ENCODE measurements around the gene FAM222B. TPM values are rescaled to one million over a fixed set of nuclear protein-coding genes. Genes with fewer than 3 reads are reported as not detected.

The FAM222B gene
- total and polyA plus RNA-seq, 8 donors = 16.5 to 25.4 (median 19.6) TPM

DNA sequence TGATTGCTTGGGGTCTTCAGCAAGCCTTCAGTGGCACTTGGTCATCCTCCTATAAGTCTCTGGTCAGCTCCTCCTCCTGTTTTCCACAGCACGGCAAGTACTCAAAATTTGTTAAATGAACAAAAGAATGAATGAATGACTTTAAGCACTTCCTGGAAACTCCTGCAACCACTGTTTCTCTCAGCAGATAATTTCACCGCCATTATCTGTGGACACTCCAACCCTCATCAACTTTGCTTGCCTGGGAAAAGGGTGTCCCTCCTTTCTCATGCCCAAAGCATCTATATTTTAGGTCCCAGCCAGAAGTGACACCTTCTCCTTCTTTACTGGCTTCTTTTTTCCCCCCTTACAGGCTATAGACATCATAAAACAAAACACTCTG is 135.3 kb downstream of the FAM222B start:
- intact Hi-C loops (cut with DNase I) = no loop called here
- Histone ChIP-seq H3K27me3 (no peaks in the 10 kb centered on the region), H3K4me3 (no peak overlapping the region), H3K9me3 (no peaks in the 10 kb centered on the region), H3K4me1 (peaks cover 5 to 17% of the 10 kb centered on the region in 2 donors), H3K27ac (no peak overlapping the region), H3K36me3 (peaks cover 0 to 33% of the 10 kb centered on the region in 2 donors)
- DNase-seq (no peak), ATAC-seq (no peak)
- TF ChIP-seq CTCF (IDR thresholded peaks at IDR 0.05) = no peak

DNA sequence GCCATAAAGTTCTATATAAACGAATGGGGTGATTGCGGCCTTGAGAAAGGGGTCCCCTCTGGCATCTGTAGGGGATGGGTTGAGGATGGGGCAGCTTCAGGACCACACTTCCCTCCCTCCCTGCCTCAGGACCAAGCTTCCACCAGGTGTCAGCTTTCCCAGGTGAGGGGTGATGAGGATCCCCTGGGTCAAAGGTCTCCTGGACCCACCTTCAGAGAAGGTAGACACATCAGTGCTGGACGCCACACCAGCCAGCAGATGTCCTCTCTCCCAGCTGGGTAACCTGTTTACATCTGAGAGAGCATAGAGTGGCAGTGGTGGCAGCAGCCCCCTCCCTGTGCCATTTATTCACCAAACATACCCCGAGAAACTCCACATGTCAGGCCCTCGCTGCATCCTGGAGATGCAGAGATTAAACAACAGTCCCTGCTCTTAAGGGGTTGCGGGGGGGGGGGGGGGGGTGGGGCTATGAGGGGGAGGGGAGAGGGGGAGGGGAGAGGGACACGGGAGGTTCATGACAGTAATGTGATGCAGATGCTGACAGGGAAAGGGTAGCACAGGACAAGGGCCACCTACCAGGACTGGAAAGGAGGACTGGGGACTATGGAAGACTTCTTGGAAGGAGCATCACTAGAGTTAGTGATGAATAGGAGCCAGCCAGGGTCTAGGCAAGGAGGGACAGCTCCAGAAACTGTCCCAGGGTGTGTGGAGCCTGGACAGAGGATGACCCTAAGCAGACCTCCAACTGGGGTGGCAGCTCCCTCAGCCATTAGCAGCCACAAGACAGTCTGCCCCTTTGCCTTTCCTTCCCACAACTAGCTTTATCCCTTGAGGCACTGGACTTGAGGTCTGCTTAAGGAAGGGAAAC is 135.9 kb downstream of the FAM222B start:
- DNase-seq (no peak), ATAC-seq (no peak)
- no peak overlapping the region for H3K4me3 ChIP-seq
- intact Hi-C loops (cut with DNase I) = no loop called here
- H3K27me3 ChIP-seq = no peaks in the 10 kb centered on the region
- TF ChIP-seq CTCF (IDR thresholded peaks at IDR 0.05) = no peak
- no peaks in the 10 kb centered on the region for H3K9me3 ChIP-seq
- peaks cover 2 to 11% of the 10 kb centered on the region in 2 donors for H3K4me1 ChIP-seq
- H3K27ac ChIP-seq = no peak overlapping the region
- peaks cover 0 to 40% of the 10 kb centered on the region in 2 donors for H3K36me3 ChIP-seq

Small RNA genes lying within 50 kb of the gene (microRNA-seq; reads per million reads assigned to microRNA genes)
- gene MIR451B = 0 reads per million in 2 donors

Other genes starting within 250 kb of the FAM222B start
- gene SPAG5, start 243.8 kb downstream of the FAM222B start, total RNA-seq = 10 to 100 TPM in 1 of 2 donors, 1 to 10 TPM in 1; 9.5 to 15.2 TPM
- 10 to 100 TPM; 40.4 to 91.5 (median 63.4) TPM for gene SPAG5, start 243.8 kb downstream of the FAM222B start, polyA plus RNA-seq (ENCODE audit: insufficient read length in 6 of 6)
- gene RSKR, start 228.6 kb downstream of the FAM222B start, total RNA-seq = 10 to 100 TPM in 1 of 2 donors, 1 to 10 TPM in 1; 8.4 to 10.0 TPM
- 10 to 100 TPM; 18.9 to 31.6 (median 26.4) TPM for gene RSKR, start 228.6 kb downstream of the FAM222B start, polyA plus RNA-seq (ENCODE audit: insufficient read length in 6 of 6)
- gene BLTP2, start 197.6 kb downstream of the FAM222B start, total RNA-seq = 100 to 1,000 TPM; 139 to 184 TPM
- gene BLTP2, start 197.6 kb downstream of the FAM222B start, polyA plus RNA-seq (ENCODE audit: insufficient read length in 6 of 6) = 100 to 1,000 TPM in 1 of 6 donors, 10 to 100 TPM in 5; 86.8 to 109 (median 92.7) TPM
- 10 to 100 TPM; 57.3 to 58.1 TPM for gene SDF2, start 180.9 kb downstream of the FAM222B start, total RNA-seq
- 10 to 100 TPM; 65.3 to 74.6 (median 70.6) TPM for gene SDF2, start 180.9 kb downstream of the FAM222B start, polyA plus RNA-seq (ENCODE audit: insufficient read length in 6 of 6)
- gene SUPT6H, start 180.6 kb downstream of the FAM222B start, total RNA-seq = 10 to 100 TPM; 55.1 to 57.7 TPM
- 10 to 100 TPM; 71.1 to 76.1 (median 74.1) TPM for gene SUPT6H, start 180.6 kb downstream of the FAM222B start, polyA plus RNA-seq (ENCODE audit: insufficient read length in 6 of 6)
- gene PROCA1, start 130.9 kb downstream of the FAM222B start, total RNA-seq = 1 to 10 TPM; 1.9 to 2.0 TPM
- 1 to 10 TPM; 6.0 to 8.3 (median 7.2) TPM for gene PROCA1, start 130.9 kb downstream of the FAM222B start, polyA plus RNA-seq (ENCODE audit: insufficient read length in 6 of 6)
- 10 to 100 TPM; 79.4 to 79.5 TPM for gene RAB34, start 124.9 kb downstream of the FAM222B start, total RNA-seq
- 100 to 1,000 TPM; 184 to 213 (median 194) TPM for gene RAB34, start 124.9 kb downstream of the FAM222B start, polyA plus RNA-seq (ENCODE audit: insufficient read length in 6 of 6)
- 1,000 to 10,000 TPM; 1,170 to 1,265 TPM for gene RPL23A, start 122.8 kb downstream of the FAM222B start, total RNA-seq
- gene RPL23A, start 122.8 kb downstream of the FAM222B start, polyA plus RNA-seq (ENCODE audit: insufficient read length in 6 of 6) = 1,000 to 10,000 TPM; 1,036 to 1,220 (median 1,104) TPM
- 10 to 100 TPM; 18.4 to 20.7 TPM for gene TLCD1, start 116.6 kb downstream of the FAM222B start, total RNA-seq
- gene TLCD1, start 116.6 kb downstream of the FAM222B start, polyA plus RNA-seq (ENCODE audit: insufficient read length in 6 of 6) = 1 to 10 TPM; 5.7 to 9.3 (median 8.2) TPM
- gene NEK8, start 114.0 kb downstream of the FAM222B start, total RNA-seq = 1 to 10 TPM; 5.6 to 7.5 TPM
- gene NEK8, start 114.0 kb downstream of the FAM222B start, polyA plus RNA-seq (ENCODE audit: insufficient read length in 6 of 6) = 1 to 10 TPM; 6.0 to 8.1 (median 7.2) TPM
- 10 to 100 TPM; 66.1 to 81.7 TPM for gene TRAF4, start 98.8 kb downstream of the FAM222B start, total RNA-seq
- gene TRAF4, start 98.8 kb downstream of the FAM222B start, polyA plus RNA-seq (ENCODE audit: insufficient read length in 6 of 6) = 100 to 1,000 TPM in 4 of 6 donors, 10 to 100 TPM in 2; 86.6 to 136 (median 107) TPM
- gene ERAL1, start 12.2 kb upstream of the FAM222B start, total RNA-seq = 10 to 100 TPM; 30.0 to 33.4 TPM
- 10 to 100 TPM; 63.5 to 70.1 (median 65.6) TPM for gene ERAL1, start 12.2 kb upstream of the FAM222B start, polyA plus RNA-seq (ENCODE audit: insufficient read length in 6 of 6)
- gene FLOT2, start 54.9 kb upstream of the FAM222B start, total RNA-seq = 100 to 1,000 TPM in 1 of 2 donors, 10 to 100 TPM in 1; 95.7 to 171 TPM
- gene FLOT2, start 54.9 kb upstream of the FAM222B start, polyA plus RNA-seq (ENCODE audit: insufficient read length in 6 of 6) = 10 to 100 TPM; 66.3 to 81.5 (median 75.1) TPM
- gene DHRS13, start 60.3 kb upstream of the FAM222B start, total RNA-seq = 10 to 100 TPM in 1 of 2 donors, 1 to 10 TPM in 1; 8.8 to 16.9 TPM
- 1 to 10 TPM; 5.2 to 7.9 (median 6.5) TPM for gene DHRS13, start 60.3 kb upstream of the FAM222B start, polyA plus RNA-seq (ENCODE audit: insufficient read length in 6 of 6)
- 10 to 100 TPM; 32.1 to 45.8 TPM for gene PHF12, start 108.7 kb upstream of the FAM222B start, total RNA-seq
- 10 to 100 TPM; 48.2 to 68.7 (median 60.7) TPM for gene PHF12, start 108.7 kb upstream of the FAM222B start, polyA plus RNA-seq (ENCODE audit: insufficient read length in 6 of 6)
- gene SEZ6, start 163.2 kb upstream of the FAM222B start, total RNA-seq = under 1 TPM in 1 of 2 donors, not detected in 1; 0.09 TPM
- gene SEZ6, start 163.2 kb upstream of the FAM222B start, polyA plus RNA-seq (ENCODE audit: insufficient read length in 6 of 6) = 1 to 10 TPM in 1 of 6 donors, under 1 TPM in 5; 0.43 to 1.2 (median 0.87) TPM
- gene PIPOX, start 200.4 kb upstream of the FAM222B start, total RNA-seq = 1 to 10 TPM; 1.1 to 1.3 TPM
- gene PIPOX, start 200.4 kb upstream of the FAM222B start, polyA plus RNA-seq (ENCODE audit: insufficient read length in 6 of 6) = 1 to 10 TPM; 1.7 to 3.3 (median 2.3) TPM